Upper lobe of left lung (tissue), 6 donors: ENCODE results near the gene ZKSCAN5. TPM values are rescaled to one million over a fixed set of nuclear protein-coding genes. Genes with fewer than 3 reads are reported as not detected.
"Not testable (repeated sequence)": the region's sequence is repeated elsewhere in the genome, so short reads cannot be mapped to it uniquely, and the experiment has no call there.

Experiments used
- ATAC-seq, 2 donors: fragments of 200-7000 bp; cut with Tn5 transposase; one replicate each; pipeline ENCODE4 v1.9.1; 2022; ENCODE audit warnings: mild to moderate bottlenecking in 2 of 2, moderate library complexity in 2 of 2; ENCODE audit not compliant: low FRiP score in 2 of 2
- DNase-seq, 2 donors: peaks; one replicate each; pipeline ENCODE4 v3.0.0-alpha.2; 2019 to 2020
- H3K27ac ChIP-seq, 4 donors: fragments of 200-600 bp; sonication (generic); one replicate each; pipeline ENCODE4 v1.5.1; 2016 to 2019
- H3K27me3 ChIP-seq, 4 donors: fragments of 200-600 bp; sonication (generic); one replicate each; pipeline ENCODE4 v1.5.1; 2017 to 2019
- H3K36me3 ChIP-seq, 4 donors: fragments of 200-600 bp; sonication (generic); one replicate each; pipeline ENCODE4 v1.5.1; 2016 to 2019
- H3K4me1 ChIP-seq, 4 donors: fragments of 200-600 bp; sonication (generic); one replicate each; pipeline ENCODE4 v1.5.1; 2018 to 2019
- H3K4me3 ChIP-seq, 4 donors: fragments of 200-600 bp; sonication (generic); one replicate each; pipeline ENCODE4 v1.5.1; 2017 to 2019; ENCODE audit warnings: mild to moderate bottlenecking in 2 of 4, moderate library complexity in 1 of 4
- H3K9me3 ChIP-seq, 4 donors: fragments of 200-600 bp; sonication (generic); one replicate each; pipeline ENCODE4 v1.5.1; 2018 to 2019
- EP300 ChIP-seq, 4 donors: sonication (generic); formaldehyde crosslinking; IDR thresholded peaks; one replicate each; pipeline ENCODE4 v1.5.1; 2017; ENCODE audit warnings: antibody characterized with exemption in 4 of 4, control low read depth in 2 of 4
- POLR2A ChIP-seq, 4 donors: fragments of 450-650 bp; IDR thresholded peaks; one replicate each; pipeline ENCODE4 v1.5.1; 2016 to 2017; ENCODE audit warnings: antibody characterized with exemption in 4 of 4, mild to moderate bottlenecking in 2 of 4
- POLR2AphosphoS5 ChIP-seq, 2 donors: sonication (generic); formaldehyde crosslinking; IDR thresholded peaks; one replicate each; pipeline ENCODE4 v1.5.1; 2017; ENCODE audit warnings: antibody characterized with exemption in 2 of 2
- WGBS, 2 donors: methylation state at CpG; one replicate each; pipeline ENCODE4 v1.1.5; 2017 to 2018; 5-methylcytosine and 5-hydroxymethylcytosine counted together
- total RNA-seq, 6 donors: library from RNA; depleted of rRNA in 4 of 6; stranded (reverse); fragments of >200 nt in 4 of 6; gene quantifications; one replicate each; pipeline versions ENCODE4 v1.1.0 to v1.2.1, GENCODE V29; 2016 to 2021
- TF ChIP-seq, protein P1 (sequence below), 6 experiments: fragments of 450-650 bp in 4 of 6; fragments of 200-600 bp in 2 of 6; sonication (generic) in 2 of 6; IDR thresholded peaks; one replicate each; pipeline ENCODE4 v1.5.1; 2016 to 2019; ENCODE audit warnings: antibody characterized with exemption in 6 of 6
- donor health status: DM: no; HTN: no; CAD: no; lungs with moderate emphysema.
- donor health status: DM: no; HTN: yes; CAD: no; lungs with severe emphysema.

Gene ZKSCAN5
- total RNA-seq, 6 donors from 2014 or later: 3.8 to 12.6 (median 7.6) TPM

DNA sequence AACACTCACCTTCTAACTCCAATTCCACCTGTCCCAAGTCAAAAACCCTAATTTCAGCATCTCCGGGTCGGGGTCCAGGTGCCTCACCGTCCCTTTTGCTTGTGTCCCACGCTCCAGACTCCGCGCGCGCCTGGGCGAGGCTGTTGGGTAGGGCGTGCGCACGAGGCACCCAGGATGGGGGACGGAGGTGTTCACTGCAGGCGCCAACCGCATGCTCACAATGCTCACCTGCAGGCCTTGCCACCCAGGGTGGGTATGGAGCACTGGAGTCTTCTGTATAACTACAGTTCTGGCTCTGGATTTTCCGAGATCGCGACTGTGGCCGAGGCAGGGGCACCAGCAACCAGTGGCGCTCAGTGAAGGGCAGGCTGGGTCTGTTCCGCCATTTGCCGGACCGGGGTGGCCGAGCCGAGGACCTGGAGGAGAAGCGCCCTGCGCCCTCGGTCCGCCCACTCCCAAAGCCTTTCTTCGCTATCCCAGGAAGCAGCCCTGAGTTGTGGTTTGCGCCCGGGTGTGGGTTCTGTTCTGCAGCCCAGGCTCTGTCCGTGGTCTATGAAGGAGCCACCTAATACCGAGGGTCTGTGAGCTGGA is 38.7 kb downstream of the ZKSCAN5 start:
- H3K27ac ChIP-seq: no peak overlapping the region
- H3K27me3 ChIP-seq: no peaks in the 10 kb centered on the region
- no peaks in the 10 kb centered on the region for H3K4me1 ChIP-seq
- peaks cover 0 to 14% (median 9%) of the 10 kb centered on the region in 4 donors for H3K36me3 ChIP-seq
- no peak overlapping the region for H3K4me3 ChIP-seq
- DNase-seq (peak in 1 of 2 donors; percentile 68), ATAC-seq (peak in 1 of 2 donors; percentile 54)
- WGBS, 2 donors: 93 to 96% methylated on average over 14 to 34 of the region's 34 CpGs
- TF ChIP-seq, protein P1, sequence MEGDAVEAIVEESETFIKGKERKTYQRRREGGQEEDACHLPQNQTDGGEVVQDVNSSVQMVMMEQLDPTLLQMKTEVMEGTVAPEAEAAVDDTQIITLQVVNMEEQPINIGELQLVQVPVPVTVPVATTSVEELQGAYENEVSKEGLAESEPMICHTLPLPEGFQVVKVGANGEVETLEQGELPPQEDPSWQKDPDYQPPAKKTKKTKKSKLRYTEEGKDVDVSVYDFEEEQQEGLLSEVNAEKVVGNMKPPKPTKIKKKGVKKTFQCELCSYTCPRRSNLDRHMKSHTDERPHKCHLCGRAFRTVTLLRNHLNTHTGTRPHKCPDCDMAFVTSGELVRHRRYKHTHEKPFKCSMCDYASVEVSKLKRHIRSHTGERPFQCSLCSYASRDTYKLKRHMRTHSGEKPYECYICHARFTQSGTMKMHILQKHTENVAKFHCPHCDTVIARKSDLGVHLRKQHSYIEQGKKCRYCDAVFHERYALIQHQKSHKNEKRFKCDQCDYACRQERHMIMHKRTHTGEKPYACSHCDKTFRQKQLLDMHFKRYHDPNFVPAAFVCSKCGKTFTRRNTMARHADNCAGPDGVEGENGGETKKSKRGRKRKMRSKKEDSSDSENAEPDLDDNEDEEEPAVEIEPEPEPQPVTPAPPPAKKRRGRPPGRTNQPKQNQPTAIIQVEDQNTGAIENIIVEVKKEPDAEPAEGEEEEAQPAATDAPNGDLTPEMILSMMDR (IDR thresholded peaks at IDR 0.05): no peak
- TF ChIP-seq EP300 (IDR thresholded peaks at IDR 0.05) (no peak), POLR2AphosphoS5 (IDR thresholded peaks at IDR 0.05) (no peak), POLR2A (IDR thresholded peaks at IDR 0.05) (no peak)
- H3K9me3 ChIP-seq: peaks cover 5 to 51% (median 29%) of the 10 kb centered on the region in 4 donors

DNA sequence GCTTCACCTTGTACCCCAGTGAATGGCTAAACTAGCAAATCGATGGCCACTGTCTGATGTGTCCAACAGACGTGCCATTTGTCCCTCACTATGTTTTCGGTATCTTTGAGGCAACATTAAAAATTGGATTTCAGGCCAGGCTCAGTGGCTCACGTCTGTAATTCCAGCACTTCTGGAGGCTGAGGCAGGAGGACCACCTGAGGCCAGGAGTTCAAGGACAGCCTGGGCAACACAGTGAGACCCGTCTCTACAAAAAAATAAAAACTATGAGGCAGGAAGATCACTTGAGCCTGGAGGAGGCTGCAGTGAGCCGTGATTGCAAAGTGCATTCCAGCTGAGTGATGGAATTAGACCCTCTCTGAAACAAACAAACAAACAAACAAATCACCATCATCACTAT is 39.5 kb downstream of the ZKSCAN5 start:
- ATAC-seq (no peak), DNase-seq (no peak)
- TF ChIP-seq POLR2A (IDR thresholded peaks at IDR 0.05) (no peak), EP300 (IDR thresholded peaks at IDR 0.05) (no peak), POLR2AphosphoS5 (IDR thresholded peaks at IDR 0.05) (no peak)
- TF ChIP-seq, protein P1 (IDR thresholded peaks at IDR 0.05): no peak
- 91 to 97% methylated on average over 6 of the region's 6 CpGs for WGBS, 2 donors
- no peaks in the 10 kb centered on the region for H3K4me1 ChIP-seq
- H3K9me3 ChIP-seq: peaks cover 5 to 44% (median 29%) of the 10 kb centered on the region in 4 donors
- H3K27me3 ChIP-seq: no peaks in the 10 kb centered on the region
- no peak overlapping the region for H3K4me3 ChIP-seq
- peaks cover 0 to 15% (median 10%) of the 10 kb centered on the region in 4 donors for H3K36me3 ChIP-seq
- no peak overlapping the region for H3K27ac ChIP-seq

- Histone ChIP-seq H3K36me3 (peaks cover 0 to 15% (median 10%) of the 10 kb centered on the region in 4 donors), H3K9me3 (peaks cover 5 to 31% (median 21%) of the 10 kb centered on the region in 4 donors)
- ATAC-seq, H3K27me3 ChIP-seq, H3K4me1 ChIP-seq, H3K4me3 ChIP-seq, H3K27ac ChIP-seq, DNase-seq: not testable (repeated sequence)
- WGBS, 2 donors: 92 to 95% methylated on average over 5 of the region's 5 CpGs
These were observed 40.8 kb downstream of the ZKSCAN5 start for GRCh38 chr7:99545308-99545707.

DNA sequence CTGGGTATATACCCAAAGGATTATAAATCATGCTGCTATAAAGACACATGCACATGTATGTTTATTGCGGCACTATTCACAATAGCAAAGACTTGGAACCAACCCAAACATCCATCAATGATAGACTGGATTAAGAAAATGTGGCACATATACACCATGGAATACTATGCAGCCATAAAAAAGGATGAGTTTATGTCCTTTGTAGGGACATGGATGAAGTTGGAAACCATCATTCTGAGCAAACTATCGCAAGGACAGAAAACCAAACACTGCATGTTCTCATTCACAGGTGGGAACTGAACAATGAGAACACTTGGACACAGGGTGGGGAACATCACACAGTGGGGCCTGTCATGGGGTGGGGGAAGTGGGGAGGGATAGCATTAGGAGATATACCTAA is 45.1 kb downstream of the ZKSCAN5 start:
- 93 to 100% methylated on average over 1 to 2 of the region's 2 CpGs for WGBS, 2 donors
- Histone ChIP-seq H3K36me3 (peaks cover 0 to 13% (median 11%) of the 10 kb centered on the region in 4 donors), H3K4me1 (peaks cover 12 to 18% (median 13%) of the 10 kb centered on the region in 4 donors)
- not testable (repeated sequence) for H3K27ac ChIP-seq, H3K4me3 ChIP-seq, H3K9me3 ChIP-seq, H3K27me3 ChIP-seq, DNase-seq, ATAC-seq

DNA sequence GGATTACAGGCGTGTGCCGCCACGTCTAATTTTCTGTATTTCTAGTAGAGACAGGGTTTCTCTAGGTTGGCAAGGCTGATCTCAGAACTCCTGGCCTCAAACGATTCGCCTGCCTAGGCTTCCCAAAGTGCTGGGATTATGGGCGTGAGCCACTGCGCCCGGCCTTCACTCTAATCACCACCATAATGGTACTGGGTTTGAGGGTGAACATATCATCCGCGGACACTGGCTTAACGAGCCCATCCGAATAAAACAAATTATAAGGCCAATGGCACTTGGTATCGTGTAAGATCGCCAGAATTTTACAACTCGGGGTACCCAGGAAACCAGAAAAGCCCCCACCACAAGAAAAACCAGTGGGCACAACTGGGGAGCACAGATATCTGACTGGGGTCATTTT is 46.9 kb downstream of the ZKSCAN5 start:
- DNase-seq (no peak), ATAC-seq (peak; percentile 8 to 23)
- TF ChIP-seq EP300 (IDR thresholded peaks at IDR 0.05): no peak
- TF ChIP-seq, protein P1 (IDR thresholded peaks at IDR 0.05): no peak
- TF ChIP-seq POLR2A (IDR thresholded peaks at IDR 0.05): no peak
- no peak for TF ChIP-seq POLR2AphosphoS5 (IDR thresholded peaks at IDR 0.05)
- H3K4me3 ChIP-seq: peak overlapping the region; percentile 79 to 88 (median 82)
- 16 to 18% methylated on average over 12 to 15 of the region's 15 CpGs for WGBS, 2 donors
- peaks cover 0 to 23% (median 11%) of the 10 kb centered on the region in 4 donors for H3K36me3 ChIP-seq
- no peaks in the 10 kb centered on the region for H3K27me3 ChIP-seq
- H3K9me3 ChIP-seq: peaks cover 0 to 6% (median 0%) of the 10 kb centered on the region in 4 donors
- peak overlapping the region; percentile 79 to 95 (median 86) for H3K27ac ChIP-seq
- H3K4me1 ChIP-seq: peaks cover 12 to 20% (median 13%) of the 10 kb centered on the region in 4 donors
